Measurements from ENCODE around the gene CCBE1. TPM values are rescaled to one million over a fixed set of nuclear protein-coding genes. Genes with fewer than 3 reads are reported as not detected.

CCBE1 gene
- total and polyA plus RNA-seq, 9 of the 15 experiments (the other 6 are each of a cell fraction or from before 2014, with no cell fraction given) = 0.20 TPM; not detected in 8

GRCh38 chr18:59681051-59681450 lies 16.2 kb downstream of the CCBE1 start:
- Histone ChIP-seq H3K9ac (ENCODE audit: insufficient read depth in 1 of 2, low read depth in 2 of 2, low read length in 2 of 2) (no peak overlapping the region), H3K36me3 (ENCODE audit: control insufficient read depth, insufficient read depth, low read length) (no peaks in the 10 kb centered on the region)
- BruUV-seq (replicated peaks) = no TSS peak

More at GRCh38 chr18:59681051-59681450, 16.2 kb downstream of the CCBE1 start:
- DNase-seq (ENCODE audit: extremely low read depth in 1 of 4, low spot score in 3 of 4) (no peak), FAIRE-seq (no peak), ATAC-seq (no peak)
- in situ Hi-C loops (cut with MboI) = no loop called here
- CTCF ChIA-PET (ENCODE audit: low intra/inter-chr PET ratio) = no interaction called here
- no peak overlapping the region for H2AFZ ChIP-seq (ENCODE audit: low read depth, low read length)
- H3K27me3 ChIP-seq (ENCODE audit: control insufficient read depth in 2 of 2, insufficient read depth in 2 of 2, low read length in 2 of 2) = no peaks in the 10 kb centered on the region
- no peaks in the 10 kb centered on the region for H4K20me1 ChIP-seq (replicated peaks; ENCODE audit: control insufficient read depth, insufficient read depth, low read length)
- H3K79me2 ChIP-seq (ENCODE audit: control insufficient read depth, insufficient read depth, low read length) = no peaks in the 10 kb centered on the region
- no peak overlapping the region for H3K4me2 ChIP-seq (ENCODE audit: insufficient read depth, low read length)
- intact Hi-C loops (cut with micrococcal nuclease) = no loop called here
- WGBS (ENCODE audit: insufficient coverage, low coverage, missing lambda C conversion rate) = 0% methylated on average over 5 of the region's 5 CpGs
- no peaks in the 10 kb centered on the region for H3K9me1 ChIP-seq (ENCODE audit: control insufficient read depth, insufficient read depth, low read length)
- TF ChIP-seq CREB1 (IDR thresholded peaks at IDR 0.05) (no peak), CREB1 (CRISPR knock-in tag; IDR thresholded peaks at IDR 0.05) (no peak), ZBTB12 (CRISPR knock-in tag; IDR thresholded peaks at IDR 0.05) (no peak), NFE2L1 (tag; IDR thresholded peaks at IDR 0.05; ENCODE audit: borderline replicate concordance, low read depth) (no peak), KHSRP (IDR thresholded peaks at IDR 0.05) (no peak), ARID3A (IDR thresholded peaks at IDR 0.05; ENCODE audit: borderline replicate concordance, low read depth, low read length) (no peak)
- H3K27ac ChIP-seq (ENCODE audit: extremely low read depth, low read depth, low read length) = no peak overlapping the region
- no peak overlapping the region for H3K4me3 ChIP-seq
- POLR2A ChIA-PET = no interaction called here
- H3K4me1 ChIP-seq (replicated peaks in 1 of 2; ENCODE audit: control insufficient read depth in 2 of 2, insufficient read depth in 2 of 2, low read length in 2 of 2) = no peaks in the 10 kb centered on the region
- no peaks in the 10 kb centered on the region for H3K9me3 ChIP-seq (replicated peaks; ENCODE audit: control insufficient read depth, insufficient read depth, low read depth, low read length)
